Fibroblast of skin of scalp (primary cell): ENCODE measurements around the gene TDRD6.
"Not testable (repeated sequence)": the region's sequence is repeated elsewhere in the genome, so short reads cannot be mapped to it uniquely, and the experiment has no call there.

Experiments used
- DNase-seq: peaks from one replicate; pipeline ENCODE4 v3.0.0-alpha.2; 2013

Gene TDRD6

DNA sequence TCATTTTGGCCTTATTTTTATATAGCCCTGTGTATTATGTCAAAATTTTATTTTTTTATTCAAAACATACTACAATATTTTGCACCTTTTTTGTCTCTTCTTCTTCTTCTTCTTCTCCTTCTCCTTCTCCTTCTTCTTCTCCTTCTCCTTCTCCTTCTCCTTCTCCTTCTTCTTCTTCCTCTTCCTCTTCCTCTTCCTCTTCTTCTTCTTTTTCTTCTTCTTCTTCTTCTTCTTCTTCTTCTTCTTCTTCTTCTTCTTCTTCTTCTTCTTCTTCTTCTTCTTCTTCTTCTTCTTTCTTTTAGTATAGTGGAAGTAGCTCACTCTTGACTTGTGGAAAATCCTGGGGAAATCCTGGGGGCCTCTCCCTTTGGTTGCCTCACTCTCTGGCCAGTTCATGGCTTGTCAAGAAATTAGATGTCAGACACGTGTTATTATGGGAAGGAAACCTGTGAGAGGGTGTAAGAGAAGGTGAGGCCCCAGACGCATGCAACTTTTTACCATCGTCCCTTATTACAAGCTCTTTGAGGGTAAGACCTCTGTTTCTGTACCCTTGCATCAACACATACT is 56.6 kb downstream of the TDRD6 start:
- not testable (repeated sequence) for DNase-seq

DNA sequence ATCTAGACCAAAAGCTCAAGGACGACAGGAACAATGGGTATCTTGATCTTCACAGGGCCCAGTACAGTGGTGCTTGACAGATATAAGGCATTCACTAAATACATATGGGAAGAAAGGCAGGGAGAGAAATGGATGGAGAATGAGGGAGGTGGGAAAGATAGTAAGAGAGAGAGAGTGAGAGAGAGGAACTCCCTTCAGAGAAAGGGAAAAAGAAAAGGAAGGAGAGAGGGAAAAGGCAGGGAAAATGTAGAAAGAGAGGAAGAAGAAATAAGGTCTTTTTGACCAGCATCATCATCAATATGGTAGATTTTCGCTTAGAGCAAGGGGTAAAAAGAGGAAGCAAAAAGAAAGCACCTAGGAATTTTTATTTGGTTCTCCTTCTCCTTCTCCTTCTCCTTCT is 58.3 kb downstream of the TDRD6 start:
- no peak for DNase-seq

DNA sequence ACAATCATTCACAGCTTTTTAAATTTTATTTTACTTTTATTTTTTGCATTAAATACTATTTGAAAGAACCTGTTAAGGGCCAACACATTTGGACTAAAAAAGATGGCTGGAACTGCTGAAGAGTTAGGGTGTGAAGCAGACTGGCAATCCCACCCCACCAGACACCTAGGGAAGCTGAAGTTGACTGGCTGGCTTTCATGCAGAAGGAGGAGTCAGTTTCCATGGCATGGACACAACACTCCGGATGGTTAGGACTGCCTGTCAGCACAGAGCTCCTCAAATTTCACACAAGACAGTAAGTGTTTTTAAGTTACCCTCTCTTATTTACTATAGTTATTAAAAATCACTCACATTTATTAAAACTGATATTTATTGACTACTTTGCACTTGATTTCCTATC is 59.0 kb downstream of the TDRD6 start, which contains the start of gene ANKRD66:
Gene ANKRD66 (plus strand): TSS at position 238 of the 400 bp plus-strand sequence. CDS start 5,016 bp downstream, outside the sequence.
- no peak for DNase-seq

DNA sequence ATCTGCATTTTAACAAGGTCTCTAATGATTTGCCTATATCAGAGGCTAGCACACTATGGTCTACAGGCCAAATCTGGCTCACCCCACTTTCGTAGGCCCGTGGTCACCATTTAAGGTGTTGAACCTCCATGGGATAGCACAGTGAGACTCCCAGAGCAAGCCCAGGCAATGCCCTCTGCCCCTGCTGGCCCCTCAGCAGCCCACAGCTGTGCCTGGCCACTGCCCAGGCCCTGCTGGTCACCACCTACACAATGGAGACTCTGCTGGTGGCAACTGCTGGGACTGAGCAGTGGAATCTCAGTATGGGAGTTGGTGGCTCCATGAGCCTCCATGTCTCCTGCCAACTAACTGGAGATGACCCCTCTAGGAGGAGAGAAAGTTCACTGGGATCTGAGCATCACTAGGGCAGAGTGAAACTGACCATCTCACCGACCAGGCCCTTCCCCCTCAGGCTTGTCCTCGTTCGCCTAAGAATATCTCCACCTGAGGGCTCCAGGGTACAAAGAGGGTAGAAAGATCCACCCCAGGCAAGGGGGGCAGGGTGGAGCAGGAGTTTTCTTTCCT is 61.3 kb downstream of the TDRD6 start:
- DNase-seq = no peak

DNA sequence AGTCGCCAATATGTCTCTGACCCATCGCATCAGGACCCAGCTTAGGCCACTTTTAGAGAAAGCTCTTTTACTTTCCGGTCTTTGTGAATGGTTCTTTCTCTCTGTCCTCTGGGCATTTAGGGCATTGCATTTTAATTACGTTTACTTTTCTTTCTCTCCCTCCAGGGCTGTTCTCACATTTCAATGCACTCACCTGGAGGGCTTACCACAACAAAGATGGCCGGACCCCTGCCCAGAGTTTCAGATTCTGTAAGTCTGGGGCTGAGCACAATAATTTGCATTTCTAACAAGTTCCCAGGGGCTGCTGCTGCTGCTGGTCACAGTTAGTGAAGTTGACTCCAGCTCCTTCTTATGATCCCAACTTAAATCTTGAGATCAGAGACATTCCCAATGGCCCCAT is 62.0 kb downstream of the TDRD6 start:
- DNase-seq = no peak

DNA sequence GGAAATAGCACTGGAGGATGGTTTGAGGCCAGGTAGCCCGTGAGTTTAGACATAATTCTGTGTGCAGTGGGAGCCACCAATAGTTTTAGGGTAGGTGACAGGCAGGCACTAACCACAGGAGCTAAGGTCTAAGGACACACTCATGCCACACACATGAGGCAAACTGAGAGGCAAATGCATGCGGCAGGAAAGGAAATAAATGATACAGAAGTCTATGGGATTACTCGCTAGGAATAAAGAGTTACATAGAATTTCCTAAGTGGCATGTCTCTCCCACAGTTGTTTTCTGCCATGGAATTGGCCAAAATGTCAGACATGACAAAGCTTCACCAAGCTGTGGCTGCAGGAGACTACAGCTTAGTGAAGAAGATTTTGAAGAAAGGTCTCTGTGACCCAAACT is 64.0 kb downstream of the TDRD6 start:
- DNase-seq = no peak
